WTC11 (cell line): Measurements from ENCODE around the gene FMN2.

Experiments used
- AFF4 ChIP-seq: sonication (generic); formaldehyde crosslinking; IDR thresholded peaks from 2 replicates; pipeline ENCODE4 v1.8.1; 2023; ENCODE audit warnings: mild to moderate bottlenecking, missing genetic modification reagents, borderline replicate concordance
- ATF1 ChIP-seq: sonication (generic); formaldehyde crosslinking; IDR thresholded peaks from 2 replicates; pipeline ENCODE4 v1.8.1; 2023; ENCODE audit warnings: mild to moderate bottlenecking, moderate library complexity, missing genetic modification reagents
- CTCF ChIP-seq: fragments of 200-600 bp; IDR thresholded peaks from 2 replicates; pipeline ENCODE4 v1.8.0; 2022; ENCODE audit warnings: antibody characterized with exemption
- FOXJ3 ChIP-seq: sonication (generic); formaldehyde crosslinking; IDR thresholded peaks from 2 replicates; pipeline ENCODE4 v1.9.0; 2021; ENCODE audit warnings: missing genetic modification reagents, mild to moderate bottlenecking, borderline replicate concordance
- NR3C1 ChIP-seq: sonication (generic); formaldehyde crosslinking; conservative IDR thresholded peaks from 2 replicates; pipeline ENCODE4 v1.8.1; 2023; ENCODE audit warnings: low read depth, mild to moderate bottlenecking, missing genetic modification reagents
- USF1 ChIP-seq: sonication (generic); formaldehyde crosslinking; IDR thresholded peaks from 2 replicates; pipeline ENCODE4 v1.8.0; 2022; ENCODE audit warnings: mild to moderate bottlenecking, missing genetic modification reagents
- USF2 ChIP-seq: sonication (generic); formaldehyde crosslinking; IDR thresholded peaks from 2 replicates; pipeline ENCODE4 v1.8.1; 2023; ENCODE audit warnings: mild to moderate bottlenecking, missing genetic modification reagents, moderate library complexity
- ZNF138 ChIP-seq: sonication (generic); formaldehyde crosslinking; conservative IDR thresholded peaks from 2 replicates; pipeline ENCODE4 v1.8.1; 2022; ENCODE audit warnings: mild to moderate bottlenecking, moderate library complexity, missing genetic modification reagents
- ZNF317 ChIP-seq: sonication (generic); formaldehyde crosslinking; IDR thresholded peaks from 2 replicates; pipeline ENCODE4 v1.8.1; 2023; ENCODE audit warnings: low read depth, mild to moderate bottlenecking, moderate library complexity, missing genetic modification reagents, borderline replicate concordance
- ZNF416 ChIP-seq: fragments of 250-450 bp; sonication (Bioruptor Pico); IDR thresholded peaks from 2 replicates; pipeline ENCODE4 v1.9.0; 2021; ENCODE audit warnings: mild to moderate bottlenecking, inconsistent platforms

GRCh38 chr1:240287722-240288121 lies 196.0 kb downstream of the FMN2 start:
- TF ChIP-seq CTCF = no peak
- TF ChIP-seq FOXJ3 (CRISPR knock-in tag) = no peak
- TF ChIP-seq ZNF317 (CRISPR knock-in tag) = no peak
- TF ChIP-seq NR3C1 (CRISPR knock-in tag) = no peak
- TF ChIP-seq USF1 (CRISPR knock-in tag) = no peak
- no peak for TF ChIP-seq ZNF138 (CRISPR knock-in tag)
- no peak for TF ChIP-seq USF2
- TF ChIP-seq AFF4 = no peak
- TF ChIP-seq ATF1 (CRISPR knock-in tag) = no peak
- TF ChIP-seq ZNF416 (CRISPR knock-in tag) = no peak
